AG04450 (cell line): ENCODE results near the gene RAB28. TPM values are rescaled to one million over a fixed set of nuclear protein-coding genes. Genes with fewer than 3 reads are reported as not detected.

ENCODE experiments used
- CTCF ChIA-PET: fragments of 300-600, 350-600 bp; formaldehyde crosslinking; extraction: SDS; loops from one replicate; lab custom pipeline; 2022; ENCODE audit warnings: antibody characterized with exemption, inconsistent platforms; lab: Charles Lee
- POLR2A ChIA-PET: fragments of 350-600 bp; formaldehyde crosslinking; extraction: SDS; loops from one replicate; lab custom pipeline; 2021; ENCODE audit warnings: antibody characterized with exemption, inconsistent platforms; lab: Yijun Ruan, JAX
- DNase-seq: peaks from one replicate; pipeline ENCODE4 v3.0.0-alpha.2; 2011; ENCODE audit warnings: low read depth, low spot score
- H3K27ac ChIP-seq: one replicate; pipeline ENCODE4 v1.5.1; 2012; ENCODE audit warnings: low read depth, low read length, control low read depth
- H3K27me3 ChIP-seq: one replicate; pipeline ENCODE4 v1.6.0; 2012; ENCODE audit warnings: low read length; ENCODE audit not compliant: control insufficient read depth, insufficient read depth
- H3K4me3 ChIP-seq: 2 replicates; pipeline ENCODE4 v1.5.1; 2011; ENCODE audit warnings: mild to moderate bottlenecking, low read depth, low read length, control low read depth
- H3K9me3 ChIP-seq: 2 replicates; pipeline ENCODE4 v1.5.1; 2012; ENCODE audit warnings: low read length; ENCODE audit not compliant: control insufficient read depth, insufficient read depth
- CTCF ChIP-seq: IDR thresholded peaks from 2 replicates; pipeline ENCODE4 v1.5.1; 2011; ENCODE audit warnings: low read depth, low read length, control low read depth, inconsistent platforms
- polyA plus RNA-seq: library from polyadenylated mRNA; depleted of rRNA; stranded (reverse); fragments of >200 nt; gene quantifications from 2 replicates; pipeline ENCODE4 v1.2.3, GENCODE V29; 2011

The RAB28 gene
- polyA plus RNA-seq, 1 experiment = 19.8 TPM

GRCh38 chr4:13525606-13526281 lies 41.6 kb upstream of the RAB28 start:
- DNase-seq = no peak
- CTCF ChIA-PET = no interaction called here
- H3K27me3 ChIP-seq = peaks cover 97% of the 10 kb centered on the region
- H3K4me3 ChIP-seq = no peak overlapping the region
- H3K27ac ChIP-seq = no peak overlapping the region
- H3K9me3 ChIP-seq = peaks cover 24% of the 10 kb centered on the region
- POLR2A ChIA-PET = no interaction called here
- no peak for TF ChIP-seq CTCF

GRCh38 chr4:13524504-13525243 lies 40.5 kb upstream of the RAB28 start:
- POLR2A ChIA-PET = no interaction called here
- TF ChIP-seq CTCF = no peak
- Histone ChIP-seq H3K9me3 (peaks cover 24% of the 10 kb centered on the region), H3K4me3 (no peak overlapping the region), H3K27me3 (peaks cover 91% of the 10 kb centered on the region), H3K27ac (no peak overlapping the region)
- no peak for DNase-seq
- CTCF ChIA-PET = no interaction called here

DNA sequence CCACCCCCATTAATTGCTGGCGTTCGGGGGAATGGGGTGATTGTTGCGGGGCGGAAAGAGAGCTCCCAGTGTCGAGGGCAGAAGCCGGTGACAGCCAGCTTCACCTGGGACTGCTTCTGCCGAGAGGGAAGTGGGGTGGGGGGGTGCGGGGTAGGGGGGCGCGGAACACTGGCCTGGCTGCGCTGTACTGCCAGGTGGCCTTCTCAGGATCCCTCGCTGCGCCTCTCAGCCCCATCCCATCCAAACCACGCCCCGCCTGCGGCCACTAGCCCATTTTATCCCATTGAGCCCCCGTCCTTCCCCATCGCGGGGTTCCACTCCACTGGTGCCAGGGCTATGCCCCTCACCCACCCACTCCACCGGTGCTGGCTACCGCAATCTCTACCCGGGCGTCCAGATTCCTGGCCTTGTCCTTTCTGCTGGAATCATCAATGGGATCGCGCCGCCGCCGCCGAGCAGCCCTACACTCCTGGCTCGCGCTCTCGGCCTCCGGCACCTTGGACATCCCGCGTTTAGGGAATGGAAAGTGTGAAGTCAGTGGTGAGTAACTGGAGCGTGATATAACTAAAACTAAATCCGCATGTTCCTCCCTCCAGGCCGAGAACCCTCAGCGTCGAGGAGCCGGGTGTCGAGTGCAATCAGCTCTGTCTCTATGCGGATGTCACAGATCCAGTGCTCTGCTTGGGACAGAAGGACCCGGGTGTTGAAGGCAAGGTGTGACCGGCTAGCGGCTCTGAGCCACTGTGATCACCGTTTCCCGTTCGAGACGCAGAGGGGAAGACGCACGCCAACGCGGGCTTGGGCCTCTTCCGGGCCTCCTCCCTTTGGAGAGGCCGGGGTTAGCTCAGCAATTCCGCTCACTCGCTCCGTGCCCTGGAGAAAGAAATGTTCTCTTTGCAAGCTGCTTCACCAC lies 39.7 kb upstream of the RAB28 start:
- Histone ChIP-seq H3K27me3 (peaks cover 84% of the 10 kb centered on the region), H3K9me3 (peaks cover 24% of the 10 kb centered on the region), H3K27ac (no peak overlapping the region), H3K4me3 (no peak overlapping the region)
- no peak for TF ChIP-seq CTCF
- POLR2A ChIA-PET = no interaction called here
- DNase-seq = no peak
- CTCF ChIA-PET = no interaction called here

- no peak for DNase-seq
- H3K9me3 ChIP-seq = peaks cover 24% of the 10 kb centered on the region
- no peak for TF ChIP-seq CTCF
- no peak overlapping the region for H3K27ac ChIP-seq
- POLR2A ChIA-PET = no interaction called here
- CTCF ChIA-PET = no interaction called here
- no peak overlapping the region for H3K4me3 ChIP-seq
- peaks cover 78% of the 10 kb centered on the region for H3K27me3 ChIP-seq
Measured at GRCh38 chr4:13523105-13523477, 39.0 kb upstream of the RAB28 start.
